HEK293T (cell line): ENCODE measurements around the gene KAT2B.
"Not testable (repeated sequence)": the region's sequence is repeated elsewhere in the genome, so short reads cannot be mapped to it uniquely, and the experiment has no call there.

Experiments used
- CTCF ChIA-PET: fragments of 350-600 bp; formaldehyde crosslinking; extraction: SDS; loops from one replicate; lab custom pipeline; 2021; ENCODE audit warnings: antibody characterized with exemption, inconsistent platforms; lab: Yijun Ruan, JAX
- POLR2A ChIA-PET: fragments of 350-600 bp; formaldehyde crosslinking; extraction: SDS; loops from one replicate; lab custom pipeline; 2020; ENCODE audit warnings: antibody characterized with exemption, inconsistent platforms; lab: Yijun Ruan, JAX
- DNase-seq: peaks from one replicate; pipeline ENCODE4 v3.0.0; 2012; ENCODE audit warnings: mixed read lengths; ENCODE audit errors: extremely low spot score
- ARNT ChIP-seq: fragments of 450-650 bp; IDR thresholded peaks from 2 replicates; pipeline ENCODE4 v1.6.1; 2017; ENCODE audit warnings: mild to moderate bottlenecking
- BHLHE40 ChIP-seq: fragments of 450-650 bp; IDR thresholded peaks from 2 replicates; pipeline ENCODE4 v1.6.1; 2016; ENCODE audit warnings: mild to moderate bottlenecking, moderate library complexity, borderline replicate concordance
- CTBP1 ChIP-seq: fragments of 450-650 bp; IDR thresholded peaks from 2 replicates; pipeline ENCODE4 v1.6.1; 2016; ENCODE audit warnings: borderline replicate concordance
- ELF4 ChIP-seq: fragments of 450-650 bp; IDR thresholded peaks from 2 replicates; pipeline ENCODE4 v1.6.1; 2017; ENCODE audit warnings: antibody characterized with exemption
- FOXA1 ChIP-seq: fragments of 450-650 bp; IDR thresholded peaks from 2 replicates; pipeline ENCODE4 v1.6.1; 2016; ENCODE audit warnings: mild to moderate bottlenecking
- FOXK2 ChIP-seq: fragments of 450-650 bp; IDR thresholded peaks from 2 replicates; pipeline ENCODE4 v1.6.1; 2016; ENCODE audit warnings: mild to moderate bottlenecking
- FOXM1 ChIP-seq: fragments of 450-650 bp; IDR thresholded peaks from 2 replicates; pipeline ENCODE4 v1.6.1; 2017; ENCODE audit warnings: mild to moderate bottlenecking, borderline replicate concordance
- HDGF ChIP-seq: fragments of 450-650 bp; IDR thresholded peaks from 2 replicates; pipeline ENCODE4 v1.6.1; 2017; ENCODE audit warnings: antibody characterized with exemption, borderline replicate concordance
- L3MBTL2 ChIP-seq: fragments of 450-650 bp; conservative IDR thresholded peaks from 2 replicates; pipeline ENCODE4 v1.6.1; 2016; ENCODE audit warnings: mild to moderate bottlenecking
- LEF1 ChIP-seq: fragments of 450-650 bp; IDR thresholded peaks from 2 replicates; pipeline ENCODE4 v1.6.1; 2017; ENCODE audit warnings: mild to moderate bottlenecking, borderline replicate concordance
- NFRKB ChIP-seq: fragments of 450-650 bp; IDR thresholded peaks from 2 replicates; pipeline ENCODE4 v1.6.1; 2016; ENCODE audit warnings: mild to moderate bottlenecking, moderate library complexity
- PKNOX1 ChIP-seq: fragments of 450-650 bp; IDR thresholded peaks from 2 replicates; pipeline ENCODE4 v1.6.1; 2016
- SP1 ChIP-seq: fragments of 450-650 bp; IDR thresholded peaks from 2 replicates; pipeline ENCODE4 v1.6.1; 2017
- SUZ12 ChIP-seq: fragments of 450-650 bp; IDR thresholded peaks from 2 replicates; pipeline ENCODE4 v1.6.1; 2016; ENCODE audit warnings: mild to moderate bottlenecking
- TARDBP ChIP-seq: fragments of 450-650 bp; IDR thresholded peaks from 2 replicates; pipeline ENCODE4 v1.6.1; 2016
- ZNF384 ChIP-seq: fragments of 450-650 bp; IDR thresholded peaks from 2 replicates; pipeline ENCODE4 v1.6.1; 2016

KAT2B gene

DNA sequence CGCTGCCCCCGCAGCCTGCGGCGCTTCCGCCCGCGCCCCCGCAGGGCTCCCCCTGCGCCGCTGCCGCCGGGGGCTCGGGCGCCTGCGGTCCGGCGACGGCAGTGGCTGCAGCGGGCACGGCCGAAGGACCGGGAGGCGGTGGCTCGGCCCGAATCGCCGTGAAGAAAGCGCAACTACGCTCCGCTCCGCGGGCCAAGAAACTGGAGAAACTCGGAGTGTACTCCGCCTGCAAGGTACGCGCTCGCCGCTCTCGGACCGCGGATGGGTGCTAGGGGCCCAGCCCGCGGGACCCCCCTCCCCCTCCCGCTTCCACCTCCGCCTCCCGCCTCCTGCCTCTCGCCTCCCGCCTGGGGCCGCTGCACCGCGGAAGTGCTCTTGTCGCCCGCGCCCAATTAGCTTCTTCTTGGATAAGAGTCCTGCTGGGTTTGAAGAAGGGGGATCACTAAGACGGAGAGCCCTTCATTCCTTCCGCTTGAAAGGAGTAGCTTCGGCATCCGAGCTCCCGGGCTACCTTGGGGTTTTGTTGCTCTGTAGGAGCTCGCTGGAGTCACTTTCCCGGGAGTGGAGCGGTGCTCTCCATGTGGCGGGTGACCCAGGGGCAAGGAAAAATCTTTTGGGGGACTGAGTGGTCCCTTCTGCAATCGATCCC lies 426 bp downstream of the KAT2B start:
- peak; percentile 62 for DNase-seq
- ChIA-PET CTCF (interaction anchor here (0.6 to 0.7 kb wide), 2 partner anchors 17 to 154 kb away, joined by 3 read pairs; no protein-coding TSS in a partner anchor), POLR2A (interaction anchor here (0.6 to 1.5 kb wide), 4 partner anchors 13 to 475 kb away, joined by 3 to 5 read pairs (median 4); partner anchors contain the start of gene SGO1)
- TF ChIP-seq L3MBTL2 (0 out of 2 replicates have a peak, but pooled peaks have one; percentile 13), NFRKB (no peak), HDGF (no peak), ZNF384 (no peak), FOXM1 (no peak), SUZ12 (no peak), FOXK2 (no peak), SP1 (no peak)

- CTCF ChIA-PET: interaction anchor here (0.7 kb wide), 2 partner anchors 17 to 36 kb away, joined by 3 to 4 read pairs; no protein-coding TSS in a partner anchor
- DNase-seq: peak; percentile 62
- TF ChIP-seq L3MBTL2: 0 out of 2 replicates have a peak, but pooled peaks have one; percentile 39
- TF ChIP-seq FOXA1: no peak
- peak; percentile 91 for TF ChIP-seq PKNOX1
- POLR2A ChIA-PET: interaction anchor here (0.6 to 1.5 kb wide), 2 partner anchors 37 to 476 kb away, joined by 3 to 5 read pairs; no protein-coding TSS in a partner anchor
Measured at GRCh38 chr3:20041197-20041780, 1.0 kb downstream of the KAT2B start.

DNA sequence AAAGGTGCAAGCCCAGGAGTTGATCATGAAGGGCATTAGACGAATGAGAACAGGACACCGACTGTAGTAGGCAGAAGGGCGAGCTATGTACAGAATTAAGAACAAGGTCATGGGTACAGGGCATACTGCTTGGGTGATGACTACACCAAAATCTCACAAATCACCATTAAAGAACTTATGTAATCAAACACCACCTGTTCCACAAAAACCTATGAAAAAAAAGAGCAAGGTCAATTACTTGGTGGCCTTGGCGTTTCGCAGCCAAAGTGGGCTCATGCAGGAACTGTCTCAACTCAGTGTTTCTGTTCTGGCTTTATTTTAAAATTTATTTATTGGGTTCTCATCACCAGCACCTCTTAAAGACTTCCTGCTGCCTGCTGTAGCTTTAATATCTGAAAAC lies 2.1 kb downstream of the KAT2B start:
- POLR2A ChIA-PET: no interaction called here
- no peak for TF ChIP-seq ZNF384
- no peak for TF ChIP-seq PKNOX1
- CTCF ChIA-PET: no interaction called here
- no peak for DNase-seq

DNA sequence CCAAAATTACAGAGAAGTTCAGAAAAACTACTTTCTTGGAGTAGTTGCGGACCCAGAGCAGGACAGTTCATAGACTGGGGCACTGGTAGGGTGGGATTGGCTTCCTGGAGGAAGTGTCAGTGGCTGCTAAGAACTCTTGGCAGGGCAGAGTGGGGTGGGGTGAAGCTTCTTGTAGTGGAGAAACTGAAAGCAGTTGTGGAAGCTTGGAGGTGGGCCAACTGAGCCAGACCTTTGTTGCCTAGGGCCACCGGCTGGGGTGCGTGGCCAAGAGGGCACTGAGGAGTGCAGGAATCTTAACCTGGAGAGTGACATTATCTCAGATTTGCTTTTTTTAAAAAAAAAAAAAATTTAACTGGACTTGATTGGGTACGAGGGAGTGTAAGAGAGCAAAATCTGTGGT lies 3.1 kb downstream of the KAT2B start:
- ChIA-PET POLR2A (no interaction called here), CTCF (interaction anchor here (0.6 kb wide), 1 partner anchor 125 kb away, joined by 3 read pairs; no protein-coding TSS in a partner anchor)
- DNase-seq: no peak
- TF ChIP-seq SP1 (no peak), ZNF384 (no peak), CTBP1 (no peak), SUZ12 (no peak), PKNOX1 (no peak), L3MBTL2 (no peak), ELF4 (no peak), FOXM1 (no peak), FOXA1 (no peak), LEF1 (no peak), TARDBP (no peak), FOXK2 (no peak), NFRKB (no peak), HDGF (no peak), BHLHE40 (no peak)

DNA sequence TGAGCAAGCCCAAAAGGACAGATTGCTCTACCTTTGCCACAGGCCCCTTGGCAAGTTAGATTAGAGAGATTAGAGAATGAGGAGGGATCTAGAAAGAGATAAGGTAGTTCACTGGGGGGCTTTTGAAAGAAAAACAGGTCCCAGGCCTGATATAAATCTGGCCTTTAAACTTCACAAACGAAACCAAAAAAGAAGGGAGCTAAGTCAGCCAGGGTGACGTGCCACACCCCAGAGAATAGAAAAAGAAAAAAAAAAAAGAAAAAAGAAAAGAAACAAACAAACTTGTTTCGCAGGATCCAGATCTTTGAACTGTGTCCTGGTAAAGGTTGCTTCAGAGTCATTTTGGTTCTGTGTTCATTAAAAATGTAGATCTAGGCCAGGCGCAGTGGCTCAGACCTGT lies 3.6 kb downstream of the KAT2B start:
- no peak for TF ChIP-seq HDGF
- TF ChIP-seq FOXK2: no peak
- no peak for DNase-seq
- CTCF ChIA-PET: interaction anchor here (0.6 kb wide), 1 partner anchor 124 kb away, joined by 3 read pairs; no protein-coding TSS in a partner anchor
- POLR2A ChIA-PET: no interaction called here

GRCh38 chr3:20045141-20045540 lies 4.9 kb downstream of the KAT2B start:
- POLR2A ChIA-PET, DNase-seq: not testable (repeated sequence)
- CTCF ChIA-PET: interaction anchor here (0.6 kb wide), 1 partner anchor 29 kb away, joined by 3 read pairs; no protein-coding TSS in a partner anchor

DNA sequence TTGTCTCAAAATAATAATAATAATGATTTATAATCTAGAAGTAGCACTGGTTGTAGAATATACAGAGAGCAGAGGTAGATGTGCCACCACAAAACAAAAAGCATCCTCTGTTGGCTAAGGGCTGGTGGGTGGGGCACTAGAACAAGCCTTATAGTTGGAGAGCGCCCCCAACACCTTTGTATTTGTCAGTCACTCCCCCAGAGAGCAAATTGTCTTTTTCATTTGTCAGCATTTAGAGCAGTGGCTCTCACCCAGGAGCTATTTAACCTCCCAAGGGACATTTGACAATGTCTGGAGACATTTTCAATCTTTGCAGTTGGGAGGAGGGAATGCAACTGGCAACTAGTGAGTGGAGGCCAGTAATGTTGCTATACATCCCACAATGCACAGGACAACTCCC lies 6.3 kb downstream of the KAT2B start:
- POLR2A ChIA-PET: no interaction called here
- DNase-seq: no peak
- CTCF ChIA-PET: no interaction called here
- no peak for TF ChIP-seq FOXA1

- POLR2A ChIA-PET: no interaction called here
- TF ChIP-seq ELF4: no peak
- no peak for TF ChIP-seq LEF1
- no peak for TF ChIP-seq SP1
- no peak for TF ChIP-seq HDGF
- no peak for TF ChIP-seq SUZ12
- TF ChIP-seq NFRKB: no peak
- peak; percentile 90 for TF ChIP-seq ZNF384
- no peak for TF ChIP-seq CTBP1
- no peak for TF ChIP-seq FOXA1
- TF ChIP-seq PKNOX1: peak; percentile 64
- no peak for TF ChIP-seq TARDBP
- no peak for TF ChIP-seq FOXK2
- TF ChIP-seq L3MBTL2: no peak
- no peak for TF ChIP-seq ARNT
- CTCF ChIA-PET: no interaction called here
- DNase-seq: no peak
Measured at GRCh38 chr3:20047341-20047779, 7.1 kb downstream of the KAT2B start.
